GM19035 (cell line): ENCODE data around the gene ZNF827.

Source experiments
- ATAC-seq: cut with Tn5 transposase; IDR thresholded peaks from one replicate; pipeline ENCODE4 v1.9.1; 2021; ENCODE audit not compliant: unreplicated experiment

Gene ZNF827

GRCh38 chr4:145731028-145731427, 207.6 kb downstream of the ZNF827 start:
- no peak for ATAC-seq

GRCh38 chr4:145730026-145730425, 208.6 kb downstream of the ZNF827 start:
- ATAC-seq = no peak

GRCh38 chr4:145723336-145723735, 215.3 kb downstream of the ZNF827 start:
- ATAC-seq = no peak

GRCh38 chr4:145722561-145722960, 216.1 kb downstream of the ZNF827 start:
- no peak for ATAC-seq

- ATAC-seq = no peak
These were observed 218.0 kb downstream of the ZNF827 start for GRCh38 chr4:145720656-145721055.

- peak; percentile 76 for ATAC-seq
These were observed 218.6 kb downstream of the ZNF827 start for GRCh38 chr4:145719752-145720624.

- ATAC-seq = no peak
These were observed 221.9 kb downstream of the ZNF827 start for GRCh38 chr4:145716661-145717200.

GRCh38 chr4:145716200-145716599, 222.4 kb downstream of the ZNF827 start:
- ATAC-seq = no peak

- ATAC-seq = peak; percentile 81
These were observed 228.8 kb downstream of the ZNF827 start for GRCh38 chr4:145709843-145710242.

- peak; percentile 7 for ATAC-seq
These were observed 229.3 kb downstream of the ZNF827 start for GRCh38 chr4:145709336-145709735.
